Measurements from ENCODE around the gene PRDX3.

Gene PRDX3

GRCh38 chr10:119178372-119179119, at the start of gene PRDX3:
Gene PRDX3 (minus strand): TSS chr10:119178812. CDS start chr10:119178790, 22 bp downstream.
- DNase-seq, result peak; percentile 73

GRCh38 chr10:119227825-119228224, 49.2 kb upstream of the PRDX3 start:
- no peak for DNase-seq

GRCh38 chr10:119225083-119225658, 46.6 kb upstream of the PRDX3 start:
- no peak for DNase-seq

GRCh38 chr10:119222966-119223386, 44.4 kb upstream of the PRDX3 start:
- peak; percentile 36 for DNase-seq

GRCh38 chr10:119222537-119222936, 43.9 kb upstream of the PRDX3 start:
- DNase-seq, result no peak

- DNase-seq, result peak; percentile 82
Observed at GRCh38 chr10:119221666-119222065, 43.1 kb upstream of the PRDX3 start.

- no peak for DNase-seq
Observed at GRCh38 chr10:119221201-119221600, 42.6 kb upstream of the PRDX3 start.

GRCh38 chr10:119219871-119220270, 41.3 kb upstream of the PRDX3 start:
- no peak for DNase-seq

- DNase-seq, result peak; percentile 61
Observed at GRCh38 chr10:119217991-119218490, 39.4 kb upstream of the PRDX3 start.

GRCh38 chr10:119217401-119217800, 38.8 kb upstream of the PRDX3 start:
- DNase-seq, result no peak

- no peak for DNase-seq
Observed at GRCh38 chr10:119216127-119216526, 37.5 kb upstream of the PRDX3 start.

- DNase-seq, result peak; percentile 73
Observed at GRCh38 chr10:119215371-119215770, 36.8 kb upstream of the PRDX3 start.

- DNase-seq, result peak; percentile 20
Observed at GRCh38 chr10:119211625-119212441, 33.2 kb upstream of the PRDX3 start.

GRCh38 chr10:119211176-119211575, 32.6 kb upstream of the PRDX3 start:
- no peak for DNase-seq

- no peak for DNase-seq
Observed at GRCh38 chr10:119210633-119211032, 32.0 kb upstream of the PRDX3 start.

GRCh38 chr10:119209736-119210355, 31.2 kb upstream of the PRDX3 start:
- peak; percentile 17 for DNase-seq

GRCh38 chr10:119209035-119209735, 30.6 kb upstream of the PRDX3 start:
- DNase-seq, result peak; percentile 52

GRCh38 chr10:119208553-119208940, 29.9 kb upstream of the PRDX3 start:
- no peak for DNase-seq

- DNase-seq, result peak; percentile 12
Observed at GRCh38 chr10:119207713-119208552, 29.3 kb upstream of the PRDX3 start.

- DNase-seq, result peak; percentile 81
Observed at GRCh38 chr10:119207366-119207666, 28.7 kb upstream of the PRDX3 start, which contains the start of gene GRK5. Gene GRK5 (plus strand): TSS chr10:119207571. CDS start chr10:119207918, 347 bp downstream.

GRCh38 chr10:119206603-119207365, 28.2 kb upstream of the PRDX3 start:
- no peak for DNase-seq
